ENCODE data around the gene ACKR2.
A peak's percentile ranks its signal among the peaks of the same experiment; 100 is the strongest.

The ACKR2 gene

GRCh38 chr3:42830437-42831320, 21.4 kb downstream of the ACKR2 start:
- peak in 1 of 2 donors; percentile 6 for DNase-seq

GRCh38 chr3:42831321-42831713, 22.1 kb downstream of the ACKR2 start:
- peak; percentile 77 to 79 for DNase-seq

- DNase-seq = no peak
Measured at GRCh38 chr3:42836150-42837123, 27.2 kb downstream of the ACKR2 start.

GRCh38 chr3:42838571-42838970, 29.3 kb downstream of the ACKR2 start:
- DNase-seq = no peak

GRCh38 chr3:42839616-42840015, 30.4 kb downstream of the ACKR2 start:
- peak; percentile 39 to 61 for DNase-seq

- no peak for DNase-seq
Measured at GRCh38 chr3:42841332-42841731, 32.1 kb downstream of the ACKR2 start.

- DNase-seq = no peak
Measured at GRCh38 chr3:42843713-42844411, 34.6 kb downstream of the ACKR2 start.

- no peak for DNase-seq
Measured at GRCh38 chr3:42844412-42844713, 35.1 kb downstream of the ACKR2 start.

DNA sequence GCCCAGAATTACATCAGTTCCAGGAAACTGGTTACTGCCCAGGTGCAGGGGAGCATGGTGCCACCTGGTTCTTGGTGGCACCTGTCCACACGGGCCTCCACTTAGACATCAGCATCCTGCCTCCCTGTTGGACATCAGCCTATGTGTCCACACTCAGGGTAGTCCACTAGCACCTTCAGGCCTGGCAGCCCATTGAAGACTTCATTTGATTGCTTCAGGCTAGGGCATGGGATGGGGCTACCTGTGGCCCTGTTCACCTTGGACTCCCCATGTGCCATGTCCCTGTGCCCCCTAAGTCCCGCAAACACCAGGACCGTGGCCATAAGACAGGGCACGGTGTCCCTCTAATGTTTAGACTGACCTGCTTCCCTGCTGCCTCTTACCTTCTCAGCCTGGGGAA, 35.6 kb downstream of the ACKR2 start:
- DNase-seq = no peak

DNA sequence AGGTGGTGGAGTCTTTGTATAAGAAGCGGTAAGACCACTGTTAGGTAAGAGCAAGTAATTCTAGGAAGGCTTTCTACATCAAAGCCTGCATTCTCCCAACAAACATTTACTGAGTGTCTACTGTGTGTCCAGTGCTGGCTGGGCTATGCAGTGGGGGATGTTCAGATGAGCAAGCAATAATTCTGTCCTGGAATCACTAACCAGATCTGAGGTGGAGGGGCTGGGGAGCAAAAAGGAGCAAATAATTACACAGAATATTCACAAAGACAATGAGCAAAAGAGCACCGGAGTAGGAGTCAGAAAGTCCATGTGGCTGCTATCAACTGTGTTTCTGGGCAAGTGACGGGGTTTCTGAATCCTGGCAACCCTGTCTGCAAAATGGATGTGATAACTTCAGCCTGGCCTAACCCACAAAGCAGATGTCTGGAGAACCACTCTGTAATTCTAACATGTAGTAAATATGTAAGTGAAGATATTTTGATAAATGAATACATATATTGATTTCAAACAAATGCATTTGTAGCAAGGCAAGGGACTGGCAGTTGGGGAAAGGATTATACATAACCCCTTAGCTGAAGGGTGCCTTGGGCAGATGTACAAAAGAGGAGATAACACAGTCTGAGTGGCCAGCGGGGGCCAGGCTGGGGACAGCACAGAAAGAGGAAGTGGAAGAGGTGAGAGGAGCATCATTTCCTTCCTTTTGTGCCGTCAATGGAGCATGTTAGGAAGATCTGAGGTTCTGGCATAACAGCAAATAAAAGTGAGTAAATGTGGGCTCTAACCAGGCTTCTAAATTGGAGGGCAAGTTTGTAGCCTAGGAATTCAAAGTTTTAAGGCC, 37.7 kb downstream of the ACKR2 start:
- peak; percentile 9 to 68 for DNase-seq

DNA sequence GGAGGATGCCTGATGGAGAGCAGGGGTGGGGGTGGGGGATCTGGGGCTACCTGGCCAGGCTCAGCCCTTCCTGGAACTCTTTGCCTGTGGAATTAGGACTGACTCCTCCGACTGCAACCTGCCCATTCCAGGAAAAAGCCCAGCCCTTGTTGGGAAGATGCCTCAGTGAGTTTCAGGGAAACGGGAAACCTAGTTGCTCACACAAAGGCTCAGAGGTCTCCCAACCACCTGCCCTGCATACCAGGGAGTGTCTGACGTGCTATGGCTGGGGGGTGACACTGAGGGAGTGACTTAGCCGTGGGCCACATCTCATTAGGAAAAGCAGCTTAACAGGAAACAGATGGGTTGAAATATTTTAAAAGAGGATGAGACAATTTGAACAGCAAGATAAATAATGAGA, 38.5 kb downstream of the ACKR2 start:
- DNase-seq = peak in 1 of 2 donors; percentile 18

GRCh38 chr3:42849017-42849416, 39.8 kb downstream of the ACKR2 start:
- no peak for DNase-seq

DNA sequence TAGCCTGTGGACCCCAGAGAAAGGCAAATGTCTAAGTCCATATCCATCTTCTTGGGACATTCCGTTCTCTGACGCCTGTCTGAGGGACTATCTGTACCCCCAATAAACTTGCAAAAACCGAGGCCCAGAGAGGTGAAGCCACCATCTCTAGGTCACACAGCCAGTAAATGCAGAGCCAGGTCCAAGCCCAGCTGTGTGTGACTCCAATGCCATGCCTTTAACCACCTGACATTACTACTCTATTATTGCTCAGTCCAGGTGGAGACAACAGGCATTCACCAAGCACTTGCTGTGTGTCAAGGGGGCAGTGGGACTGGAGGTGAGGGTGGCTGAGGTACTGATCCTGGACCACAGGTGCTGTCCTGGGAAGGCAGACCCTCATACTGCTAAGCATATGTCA, 41.0 kb downstream of the ACKR2 start:
- no peak for DNase-seq

DNA sequence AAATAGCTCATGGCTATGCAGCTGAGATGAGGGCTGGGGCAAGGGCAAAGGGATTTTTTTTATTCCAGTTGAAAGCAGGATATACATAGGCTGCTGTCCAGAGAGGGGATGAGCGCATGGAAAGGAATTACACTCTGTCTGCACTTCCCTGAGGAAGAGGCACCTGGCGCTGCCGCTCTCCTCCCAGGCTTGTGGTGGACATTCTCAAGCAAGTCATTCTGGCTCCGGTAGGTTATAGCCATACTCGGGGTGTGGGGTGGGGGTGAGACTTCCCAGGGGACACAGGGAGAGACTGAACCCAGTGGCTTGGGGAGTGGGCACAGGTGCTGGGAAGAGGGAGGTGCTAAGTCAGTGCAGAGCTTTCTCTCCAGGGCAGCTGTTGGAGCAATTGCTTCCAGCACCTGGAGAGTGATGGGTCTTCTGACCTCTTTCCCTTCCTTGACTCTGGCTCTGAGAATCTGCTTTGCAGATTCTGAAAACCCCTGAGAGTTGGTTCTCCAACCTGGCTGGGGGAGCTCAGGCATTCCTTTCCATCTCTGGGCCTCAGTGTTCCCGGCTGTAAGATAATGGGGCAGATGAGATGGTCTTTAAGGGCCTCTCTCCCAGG, 42.1 kb downstream of the ACKR2 start:
- no peak for DNase-seq

- no peak for DNase-seq
Measured at GRCh38 chr3:42852441-42852840, 43.2 kb downstream of the ACKR2 start.

DNA sequence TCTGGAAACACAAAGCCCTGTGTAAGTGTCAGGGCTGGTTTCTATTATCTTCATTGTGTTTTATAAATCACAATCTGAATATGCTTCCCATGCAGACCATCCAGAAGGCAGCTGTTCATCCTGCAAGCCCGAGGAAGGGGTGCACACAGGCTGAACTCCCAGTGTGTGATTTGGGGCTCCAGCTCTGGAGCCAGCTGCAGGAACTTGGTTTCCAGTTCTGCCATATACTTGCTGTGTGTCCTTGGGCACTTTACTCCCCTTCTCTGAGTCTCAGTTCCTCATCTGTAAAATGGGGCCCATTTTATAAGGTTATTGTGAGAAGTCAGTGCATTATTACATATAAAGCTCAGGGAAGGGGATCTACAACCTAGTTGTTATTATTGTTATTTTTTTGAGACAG, 43.8 kb downstream of the ACKR2 start:
- DNase-seq = no peak

GRCh38 chr3:42853739-42854302, 44.6 kb downstream of the ACKR2 start:
- DNase-seq = no peak

GRCh38 chr3:42855219-42855546, 45.9 kb downstream of the ACKR2 start:
- no peak for DNase-seq

DNA sequence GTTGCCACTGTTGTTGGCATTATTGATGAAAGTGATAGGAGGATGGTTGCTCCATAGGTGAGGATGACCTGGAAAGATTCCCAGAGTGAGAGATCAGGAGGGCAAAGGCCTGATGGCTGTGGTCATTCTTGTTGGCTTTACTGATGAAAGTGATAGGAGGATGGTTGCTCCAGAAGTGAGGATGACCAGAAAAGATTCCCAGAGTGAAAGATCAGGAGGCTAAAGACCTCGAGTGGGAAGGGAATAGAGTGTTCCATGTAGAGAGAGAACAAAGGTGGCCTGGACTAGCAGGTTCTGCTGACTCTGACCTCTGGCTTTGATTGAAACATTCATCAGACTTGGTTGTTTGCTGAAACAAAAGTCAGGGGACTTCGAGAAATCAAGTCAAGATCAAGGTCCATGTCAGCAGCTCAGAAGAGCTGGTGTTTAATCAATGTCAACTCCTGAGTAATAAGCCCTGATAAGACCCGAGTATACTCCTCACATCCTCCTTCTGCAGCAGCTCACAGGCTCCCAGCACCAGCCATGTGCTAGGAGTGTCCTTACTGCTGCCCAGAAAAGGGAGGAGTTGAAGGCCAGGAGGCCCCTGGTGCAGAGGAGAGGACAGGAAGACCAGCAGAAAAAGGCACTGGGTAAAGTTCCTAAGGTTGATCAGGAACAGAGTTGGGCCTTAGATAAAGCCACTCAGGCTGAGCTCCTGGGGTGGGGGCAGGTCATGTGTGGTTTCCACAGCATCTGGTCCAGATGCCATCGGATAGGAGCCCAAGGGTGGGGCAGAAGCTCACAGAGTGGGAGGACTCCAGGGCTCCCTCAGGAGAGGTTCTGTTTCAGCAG, 46.5 kb downstream of the ACKR2 start:
- DNase-seq = no peak

- DNase-seq = no peak
Measured at GRCh38 chr3:42856544-42856943, 47.3 kb downstream of the ACKR2 start.
